Gastroesophageal sphincter (tissue), 3 donors: Measurements from ENCODE around the gene PI4K2B.
"Not testable (repeated sequence)": the region's sequence is repeated elsewhere in the genome, so short reads cannot be mapped to it uniquely, and the experiment has no call there.

ENCODE experiments used
- CTCF ChIP-seq, 4 experiments: fragments of 200-600 bp in 2 of 4; fragments of 450-650 bp in 2 of 4; sonication (generic) in 1 of 4; IDR thresholded peaks; one replicate each; pipeline ENCODE4 v1.5.1; 2017 to 2019; ENCODE audit warnings: antibody characterized with exemption in 4 of 4, mild to moderate bottlenecking in 2 of 4, moderate library complexity in 2 of 4
- EP300 ChIP-seq: sonication (generic); formaldehyde crosslinking; IDR thresholded peaks from one replicate; pipeline ENCODE4 v1.6.1; 2017; ENCODE audit warnings: antibody characterized with exemption, mild to moderate bottlenecking
- POLR2A ChIP-seq, 2 donors: fragments of 450-650 bp; IDR thresholded peaks; one replicate each; pipeline ENCODE4 v1.6.1; 2017; ENCODE audit warnings: antibody characterized with exemption in 2 of 2, mild to moderate bottlenecking in 2 of 2, moderate library complexity in 1 of 2
- POLR2AphosphoS5 ChIP-seq: sonication (generic); formaldehyde crosslinking; IDR thresholded peaks from one replicate; pipeline ENCODE4 v1.6.1; 2017; ENCODE audit warnings: antibody characterized with exemption

DNA sequence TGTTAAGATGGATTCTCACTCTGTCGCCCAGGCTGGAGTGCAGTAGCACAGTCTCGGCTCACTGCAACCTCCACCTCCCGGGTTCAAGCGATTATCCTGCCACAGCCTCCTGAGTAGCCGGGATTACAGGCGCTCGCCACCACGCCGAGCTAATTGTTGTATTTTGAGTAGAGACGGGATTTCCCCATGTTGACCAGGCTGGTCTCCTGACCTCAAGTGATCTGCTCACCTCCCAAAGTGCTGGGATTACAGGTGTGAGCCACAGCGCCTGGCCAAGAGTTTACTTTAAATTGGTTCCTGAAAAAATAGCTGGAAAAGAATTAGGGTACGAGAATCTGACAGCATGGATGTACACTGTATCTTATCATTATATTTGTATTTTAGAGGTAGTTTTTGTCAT is 20.0 kb downstream of the PI4K2B start:
- not testable (repeated sequence) for TF ChIP-seq CTCF (IDR thresholded peaks at IDR 0.05); POLR2AphosphoS5; POLR2A (IDR thresholded peaks at IDR 0.05); EP300
